Liver (tissue), 9 donors: ENCODE measurements around the gene PADI6. TPM values are rescaled to one million over a fixed set of nuclear protein-coding genes. Genes with fewer than 3 reads are reported as not detected.

Source experiments
- DNase-seq: peaks from one replicate; pipeline ENCODE4 v3.0.0-alpha.2; 2017; ENCODE audit warnings: low spot score
- H3K27ac ChIP-seq, 2 donors: one replicate each; pipeline ENCODE4 v1.7.0; 2013; ENCODE audit warnings: inconsistent platforms in 2 of 2, low read length in 2 of 2, control low read depth in 1 of 2, low read depth in 1 of 2, mild to moderate bottlenecking in 1 of 2
- H3K27me3 ChIP-seq, 4 donors: one replicate each; pipeline versions ENCODE4 v1.6.1 to v1.7.0; 2013; ENCODE audit warnings: low read length in 3 of 4, inconsistent platforms in 1 of 4, mild to moderate bottlenecking in 1 of 4, moderate library complexity in 1 of 4; ENCODE audit not compliant: control insufficient read depth in 4 of 4, insufficient read depth in 4 of 4
- H3K36me3 ChIP-seq, 4 donors: one replicate each; pipeline versions ENCODE4 v1.6.1 to v1.7.0; 2013; ENCODE audit warnings: low read length in 3 of 4, mild to moderate bottlenecking in 3 of 4, low read depth in 1 of 4, moderate library complexity in 1 of 4; ENCODE audit not compliant: control insufficient read depth in 4 of 4, insufficient read depth in 3 of 4
- H3K4me1 ChIP-seq, 4 donors: one replicate each; pipeline versions ENCODE4 v1.6.1 to v1.7.0; 2013; ENCODE audit warnings: low read length in 3 of 4, mild to moderate bottlenecking in 3 of 4, moderate library complexity in 1 of 4; ENCODE audit not compliant: control insufficient read depth in 4 of 4, insufficient read depth in 4 of 4
- H3K4me3 ChIP-seq, 3 donors: one replicate each; pipeline versions ENCODE4 v1.6.1 to v1.7.0; 2013; ENCODE audit warnings: low read length in 3 of 3, control low read depth in 1 of 3, low read depth in 1 of 3, mild to moderate bottlenecking in 1 of 3
- H3K9ac ChIP-seq, 2 donors: one replicate each; pipeline ENCODE4 v1.7.0; 2013; ENCODE audit warnings: low read length in 2 of 2, mild to moderate bottlenecking in 2 of 2, moderate library complexity in 2 of 2, control low read depth in 1 of 2, low read depth in 1 of 2
- H3K9me3 ChIP-seq, 4 donors: one replicate each; pipeline versions ENCODE4 v1.6.1 to v1.7.0; 2013; ENCODE audit warnings: low read length in 3 of 4; ENCODE audit not compliant: control insufficient read depth in 4 of 4
- ATF3 ChIP-seq: IDR thresholded peaks from 2 replicates; pipeline ENCODE4 v1.6.1; 2016; ENCODE audit warnings: antibody characterized with exemption
- CTCF ChIP-seq: fragments of 150-350 bp; IDR thresholded peaks from 2 replicates; pipeline ENCODE4 v1.5.1; 2017; ENCODE audit warnings: improper control_type of control experiment, low read depth, low read length; ENCODE audit not compliant: missing input control
- EGR1 ChIP-seq, 2 donors: IDR thresholded peaks; 2 replicates each; pipeline ENCODE4 v1.6.1; 2016 to 2018; ENCODE audit warnings: antibody characterized with exemption in 2 of 2, low read depth in 2 of 2
- FOXA1 ChIP-seq: IDR thresholded peaks from 2 replicates; pipeline ENCODE4 v1.6.1; 2016; ENCODE audit warnings: antibody characterized with exemption
- FOXA2 ChIP-seq: IDR thresholded peaks from 2 replicates; pipeline ENCODE4 v1.6.1; 2016; ENCODE audit warnings: antibody characterized with exemption
- HNF4G ChIP-seq: IDR thresholded peaks from 2 replicates; pipeline ENCODE4 v1.6.1; 2016; ENCODE audit warnings: antibody characterized with exemption
- JUND ChIP-seq, 2 donors: IDR thresholded peaks; 2 replicates each; pipeline ENCODE4 v1.6.1; 2016; ENCODE audit warnings: antibody characterized with exemption in 2 of 2
- SP1 ChIP-seq: IDR thresholded peaks from 2 replicates; pipeline ENCODE4 v1.6.1; 2018; ENCODE audit warnings: antibody characterized with exemption, mild to moderate bottlenecking
- TAF1 ChIP-seq: conservative IDR thresholded peaks from 2 replicates; pipeline ENCODE4 v1.6.1; 2016; ENCODE audit warnings: antibody characterized with exemption, mild to moderate bottlenecking
- YY1 ChIP-seq: IDR thresholded peaks from 2 replicates; pipeline ENCODE4 v1.6.1; 2016; ENCODE audit warnings: antibody characterized with exemption, mild to moderate bottlenecking
- ZBTB33 ChIP-seq: IDR thresholded peaks from 2 replicates; pipeline ENCODE4 v1.6.1; 2016; ENCODE audit warnings: antibody characterized with exemption
- WGBS: extraction: QIAGEN DNeasy Blood & Tissue Kit; methylation state at CpG from one replicate; pipeline ENCODE4 v1.1.7; 2013; 5-methylcytosine and 5-hydroxymethylcytosine counted together
- polyA plus RNA-seq, 2 donors: library from polyadenylated mRNA; stranded (reverse) in 1 of 2; unstranded in 1 of 2; fragments of 200-250 nt in 1 of 2; fragments of >200 nt in 1 of 2; fragmentation: Nextera tagmentation in 1 of 2; extraction: Ambion mirVana in 1 of 2; gene quantifications; one replicate each; pipeline versions ENCODE4 v1.2.1 to v1.2.3, GENCODE V29; 2013 to 2015
- total RNA-seq, 2 donors: library from RNA; depleted of rRNA; stranded (reverse); fragments of >200 nt; gene quantifications; one replicate each; pipeline ENCODE4 v1.2.3, GENCODE V29; 2014
- TF ChIP-seq, protein P1 (sequence below): IDR thresholded peaks from 2 replicates; pipeline ENCODE4 v1.6.1; 2016; ENCODE audit warnings: antibody characterized with exemption, mild to moderate bottlenecking
- TF ChIP-seq, protein P2 (sequence below): IDR thresholded peaks from 2 replicates; pipeline ENCODE4 v1.6.1; 2016; ENCODE audit warnings: antibody characterized with exemption
- donor health status: healthy.
- donor health status: healthy.
- donor health status: healthy.
- donor health status: healthy.
- donor health status: healthy.

The PADI6 gene
- total and polyA plus RNA-seq, 4 donors: not detected

GRCh38 chr1:17441265-17441992 is 69.4 kb downstream of the PADI6 start:
- no peak for TF ChIP-seq FOXA2
- no peak for TF ChIP-seq CTCF
- TF ChIP-seq JUND (IDR thresholded peaks at IDR 0.05): no peak
- no peak for TF ChIP-seq FOXA1
- TF ChIP-seq TAF1: no peak
- no peak for TF ChIP-seq SP1
- H3K27me3 ChIP-seq: no peaks in the 10 kb centered on the region
- DNase-seq: no peak
- H3K4me3 ChIP-seq: no peak overlapping the region
- no peak overlapping the region for H3K27ac ChIP-seq
- no peaks in the 10 kb centered on the region for H3K9me3 ChIP-seq
- peaks cover 5 to 14% (median 10%) of the 10 kb centered on the region in 4 donors for H3K4me1 ChIP-seq
- WGBS: 56% methylated on average over 10 of the region's 10 CpGs
- H3K9ac ChIP-seq: no peak overlapping the region
- no peaks in the 10 kb centered on the region for H3K36me3 ChIP-seq

- no peaks in the 10 kb centered on the region for H3K27me3 ChIP-seq
- no peak overlapping the region for H3K27ac ChIP-seq
- no peak overlapping the region for H3K9ac ChIP-seq
- WGBS: 89% methylated on average over 4 of the region's 4 CpGs
- H3K9me3 ChIP-seq: no peaks in the 10 kb centered on the region
- peaks cover 4 to 9% (median 7%) of the 10 kb centered on the region in 4 donors for H3K4me1 ChIP-seq
- TF ChIP-seq ZBTB33: no peak
- TF ChIP-seq EGR1 (IDR thresholded peaks at IDR 0.05; ENCODE audit: low read depth in 2 of 2): no peak
- TF ChIP-seq, protein P1, sequence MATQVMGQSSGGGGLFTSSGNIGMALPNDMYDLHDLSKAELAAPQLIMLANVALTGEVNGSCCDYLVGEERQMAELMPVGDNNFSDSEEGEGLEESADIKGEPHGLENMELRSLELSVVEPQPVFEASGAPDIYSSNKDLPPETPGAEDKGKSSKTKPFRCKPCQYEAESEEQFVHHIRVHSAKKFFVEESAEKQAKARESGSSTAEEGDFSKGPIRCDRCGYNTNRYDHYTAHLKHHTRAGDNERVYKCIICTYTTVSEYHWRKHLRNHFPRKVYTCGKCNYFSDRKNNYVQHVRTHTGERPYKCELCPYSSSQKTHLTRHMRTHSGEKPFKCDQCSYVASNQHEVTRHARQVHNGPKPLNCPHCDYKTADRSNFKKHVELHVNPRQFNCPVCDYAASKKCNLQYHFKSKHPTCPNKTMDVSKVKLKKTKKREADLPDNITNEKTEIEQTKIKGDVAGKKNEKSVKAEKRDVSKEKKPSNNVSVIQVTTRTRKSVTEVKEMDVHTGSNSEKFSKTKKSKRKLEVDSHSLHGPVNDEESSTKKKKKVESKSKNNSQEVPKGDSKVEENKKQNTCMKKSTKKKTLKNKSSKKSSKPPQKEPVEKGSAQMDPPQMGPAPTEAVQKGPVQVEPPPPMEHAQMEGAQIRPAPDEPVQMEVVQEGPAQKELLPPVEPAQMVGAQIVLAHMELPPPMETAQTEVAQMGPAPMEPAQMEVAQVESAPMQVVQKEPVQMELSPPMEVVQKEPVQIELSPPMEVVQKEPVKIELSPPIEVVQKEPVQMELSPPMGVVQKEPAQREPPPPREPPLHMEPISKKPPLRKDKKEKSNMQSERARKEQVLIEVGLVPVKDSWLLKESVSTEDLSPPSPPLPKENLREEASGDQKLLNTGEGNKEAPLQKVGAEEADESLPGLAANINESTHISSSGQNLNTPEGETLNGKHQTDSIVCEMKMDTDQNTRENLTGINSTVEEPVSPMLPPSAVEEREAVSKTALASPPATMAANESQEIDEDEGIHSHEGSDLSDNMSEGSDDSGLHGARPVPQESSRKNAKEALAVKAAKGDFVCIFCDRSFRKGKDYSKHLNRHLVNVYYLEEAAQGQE: no peak
- TF ChIP-seq FOXA1: no peak
- TF ChIP-seq CTCF: no peak
- TF ChIP-seq HNF4G: no peak
- TF ChIP-seq FOXA2: no peak
- TF ChIP-seq, protein P2, sequence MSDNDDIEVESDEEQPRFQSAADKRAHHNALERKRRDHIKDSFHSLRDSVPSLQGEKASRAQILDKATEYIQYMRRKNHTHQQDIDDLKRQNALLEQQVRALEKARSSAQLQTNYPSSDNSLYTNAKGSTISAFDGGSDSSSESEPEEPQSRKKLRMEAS: no peak
- no peak for TF ChIP-seq SP1
- no peak for TF ChIP-seq ATF3
- no peak for TF ChIP-seq YY1
- no peak for TF ChIP-seq JUND (IDR thresholded peaks at IDR 0.05)
- no peak for DNase-seq
- no peaks in the 10 kb centered on the region for H3K36me3 ChIP-seq
- H3K4me3 ChIP-seq: no peak overlapping the region
These were observed 70.0 kb downstream of the PADI6 start for GRCh38 chr1:17441993-17442357.
